Stimulated activated naive B cell treated with anti-CD40 and anti-IgM and Interleukin-4, amounts not matched to agents 10 μg/mL and 1 μg/mL and 100 μg/mL, for 72 hours (primary cell): Measurements from ENCODE around the gene MAP3K19.
"Not testable (repeated sequence)": the region's sequence is repeated elsewhere in the genome, so short reads cannot be mapped to it uniquely, and the experiment has no call there.

Source experiments
- ATAC-seq, 2 donors: fragments of 150-1000 bp; cut with Tn5 transposase; replicated peaks; 2 replicates each; pipeline ENCODE4 v1.10.0; 2021; ENCODE audit warnings: moderate library complexity in 1 of 2
- DNase-seq: peaks from one replicate; pipeline ENCODE4 v3.0.0; 2021
- H3K27ac Mint-ChIP-seq: one replicate; pipeline ENCODE4 v1.8.0; 2022; ENCODE audit warnings: mild to moderate bottlenecking, mixed read lengths
- H3K27me3 Mint-ChIP-seq, 2 donors: one replicate each; pipeline ENCODE4 v1.8.0; 2022; ENCODE audit warnings: mixed read lengths in 2 of 2
- H3K36me3 Mint-ChIP-seq, 2 donors: one replicate each; pipeline ENCODE4 v1.8.0; 2022; ENCODE audit warnings: mixed read lengths in 2 of 2, mild to moderate bottlenecking in 1 of 2
- H3K4me1 Mint-ChIP-seq, 2 donors: one replicate each; pipeline ENCODE4 v1.8.0; 2022; ENCODE audit warnings: mixed read lengths in 2 of 2, mild to moderate bottlenecking in 1 of 2
- H3K4me3 Mint-ChIP-seq, 2 donors: one replicate each; pipeline ENCODE4 v1.8.0; 2022; ENCODE audit warnings: mild to moderate bottlenecking in 2 of 2, mixed read lengths in 2 of 2, moderate library complexity in 1 of 2
- H3K9me3 Mint-ChIP-seq, 2 donors: one replicate each; pipeline ENCODE4 v1.8.0; 2022; ENCODE audit warnings: mixed read lengths in 2 of 2, mild to moderate bottlenecking in 1 of 2

MAP3K19 gene

DNA sequence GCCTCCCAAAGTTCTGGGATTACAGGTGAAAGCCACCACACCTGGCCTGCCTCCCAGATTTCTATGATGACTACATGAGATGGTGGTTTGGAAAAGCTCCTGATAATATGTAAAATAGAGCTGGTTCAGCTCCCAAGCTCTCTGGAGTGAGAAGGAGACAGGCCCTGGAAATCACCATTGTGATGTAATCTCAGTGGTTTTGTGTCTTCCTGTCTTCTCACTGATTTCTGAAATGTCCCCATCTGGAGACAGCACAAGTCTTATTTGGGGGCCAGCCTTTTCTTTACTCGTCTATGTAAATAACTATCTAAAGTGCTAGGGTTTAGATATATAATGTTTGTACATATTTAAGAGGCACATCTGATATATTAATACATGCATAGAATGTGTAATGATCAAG is 64.6 kb downstream of the MAP3K19 start:
- Mint-ChIP-seq H3K4me1 (no peaks in the 10 kb centered on the region), H3K36me3 (no peaks in the 10 kb centered on the region), H3K4me3 (no peak overlapping the region), H3K9me3 (peaks cover 2 to 3% of the 10 kb centered on the region in 2 donors), H3K27ac (no peak overlapping the region), H3K27me3 (peaks cover 0 to 4% of the 10 kb centered on the region in 2 donors)
- DNase-seq (no peak), ATAC-seq (no peak)

DNA sequence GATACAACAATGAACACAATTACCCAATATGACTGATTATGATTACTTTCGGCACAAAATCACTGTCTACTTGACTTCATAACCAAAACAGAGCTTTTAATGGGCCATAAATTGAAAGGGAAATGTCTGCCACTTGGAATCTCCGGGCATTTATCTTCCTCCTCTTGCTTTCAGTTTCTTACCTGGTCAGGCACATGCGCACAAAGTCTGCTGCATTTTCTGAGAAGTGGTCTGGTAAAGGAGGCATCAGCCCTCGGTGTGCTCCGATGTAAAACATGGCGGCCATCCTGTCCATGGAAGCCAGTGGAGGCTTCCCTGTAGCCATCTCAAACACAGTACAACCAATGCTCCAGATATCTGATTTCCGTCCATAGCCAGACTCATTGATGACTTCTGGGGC is 66.6 kb downstream of the MAP3K19 start:
- H3K36me3 Mint-ChIP-seq: no peaks in the 10 kb centered on the region
- ATAC-seq (no peak), DNase-seq (no peak)
- H3K9me3 Mint-ChIP-seq: peaks cover 3 to 4% of the 10 kb centered on the region in 2 donors
- no peaks in the 10 kb centered on the region for H3K27me3 Mint-ChIP-seq
- no peak overlapping the region for H3K4me3 Mint-ChIP-seq
- H3K27ac Mint-ChIP-seq: no peak overlapping the region
- peaks cover 2 to 4% of the 10 kb centered on the region in 2 donors for H3K4me1 Mint-ChIP-seq

DNA sequence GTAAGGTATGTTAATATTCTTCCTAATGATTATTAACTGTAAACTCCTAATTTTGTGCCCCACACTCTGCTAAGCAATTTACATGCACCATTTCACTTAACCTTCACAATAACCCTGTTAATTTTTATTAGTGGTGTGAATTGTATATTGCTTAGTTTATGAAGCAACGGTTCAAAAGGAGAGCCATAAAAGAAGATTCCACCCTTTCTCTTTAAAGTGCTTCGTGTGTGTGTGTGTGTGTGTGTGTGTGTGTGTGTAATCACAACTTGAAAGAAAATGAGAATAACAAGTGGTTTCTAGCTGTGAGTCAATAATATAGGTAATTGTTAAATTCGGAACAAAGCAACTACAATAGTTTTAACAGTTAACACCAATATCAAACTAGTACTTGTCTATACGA is 68.0 kb downstream of the MAP3K19 start:
- Mint-ChIP-seq H3K4me3 (no peak overlapping the region), H3K9me3 (peaks cover 11 to 14% of the 10 kb centered on the region in 2 donors), H3K4me1 (peaks cover 2 to 4% of the 10 kb centered on the region in 2 donors), H3K27ac (no peak overlapping the region), H3K27me3 (no peaks in the 10 kb centered on the region), H3K36me3 (peaks cover 7 to 8% of the 10 kb centered on the region in 2 donors)
- no peak for DNase-seq
- ATAC-seq: no peak

DNA sequence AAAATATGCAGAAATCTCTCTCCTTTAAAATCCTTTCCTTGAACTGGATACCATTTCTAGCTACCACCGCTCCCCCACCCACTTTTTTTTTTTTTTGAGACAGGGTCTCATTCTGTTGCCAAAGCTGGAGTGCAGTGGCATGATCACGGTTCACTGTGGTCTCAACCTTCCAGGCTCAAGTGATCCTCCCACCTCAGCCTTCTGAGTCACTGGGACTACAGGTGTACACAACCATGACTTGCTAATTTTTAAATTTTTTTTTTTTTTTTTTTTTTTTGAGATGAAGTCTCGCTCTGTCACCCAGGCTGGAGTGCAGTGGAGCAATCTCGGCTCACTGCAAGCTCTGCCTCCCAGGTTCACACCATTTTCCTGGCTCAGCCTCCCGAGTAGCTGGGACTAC is 70.1 kb downstream of the MAP3K19 start:
- ATAC-seq, DNase-seq, H3K27ac Mint-ChIP-seq, H3K4me3 Mint-ChIP-seq, H3K4me1 Mint-ChIP-seq, H3K27me3 Mint-ChIP-seq: not testable (repeated sequence)
- Mint-ChIP-seq H3K36me3 (peaks cover 10 to 19% of the 10 kb centered on the region in 2 donors), H3K9me3 (peaks cover 15 to 18% of the 10 kb centered on the region in 2 donors)

DNA sequence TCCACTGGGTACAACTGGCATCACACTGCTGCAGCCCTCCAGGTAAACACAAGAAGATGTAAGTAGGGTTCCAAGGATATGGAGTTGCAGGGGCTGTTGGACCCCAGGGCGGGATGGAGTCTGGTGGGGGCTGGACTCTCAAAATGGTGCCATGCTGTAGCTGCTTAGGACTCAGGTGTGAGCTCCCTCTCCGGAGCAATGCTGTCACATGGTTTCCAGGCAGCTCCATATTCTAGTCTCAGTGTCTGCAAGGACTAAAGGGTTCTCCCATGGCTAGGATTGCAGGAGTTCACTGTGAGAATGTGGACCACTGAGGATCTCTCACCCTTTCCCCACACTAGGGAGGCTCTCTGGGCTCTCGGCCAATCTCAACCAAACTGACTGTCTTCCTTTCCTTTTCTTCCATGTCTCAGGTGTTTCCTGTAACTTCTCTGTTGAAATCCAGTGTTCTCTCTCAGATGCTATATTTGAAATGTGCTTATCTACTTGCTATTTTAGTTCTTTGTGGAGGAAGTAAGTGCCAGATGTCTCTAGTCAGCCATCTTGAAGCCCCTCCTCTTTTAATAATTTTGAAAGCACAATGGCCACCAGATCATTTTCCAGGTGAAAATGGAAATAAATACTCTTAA is 71.1 kb downstream of the MAP3K19 start:
- Mint-ChIP-seq H3K4me3 (no peak overlapping the region), H3K27me3 (no peaks in the 10 kb centered on the region), H3K4me1 (peaks cover 4% of the 10 kb centered on the region in 2 donors), H3K27ac (no peak overlapping the region), H3K9me3 (peaks cover 17 to 24% of the 10 kb centered on the region in 2 donors), H3K36me3 (peaks cover 10 to 23% of the 10 kb centered on the region in 2 donors)
- DNase-seq (no peak), ATAC-seq (no peak)

DNA sequence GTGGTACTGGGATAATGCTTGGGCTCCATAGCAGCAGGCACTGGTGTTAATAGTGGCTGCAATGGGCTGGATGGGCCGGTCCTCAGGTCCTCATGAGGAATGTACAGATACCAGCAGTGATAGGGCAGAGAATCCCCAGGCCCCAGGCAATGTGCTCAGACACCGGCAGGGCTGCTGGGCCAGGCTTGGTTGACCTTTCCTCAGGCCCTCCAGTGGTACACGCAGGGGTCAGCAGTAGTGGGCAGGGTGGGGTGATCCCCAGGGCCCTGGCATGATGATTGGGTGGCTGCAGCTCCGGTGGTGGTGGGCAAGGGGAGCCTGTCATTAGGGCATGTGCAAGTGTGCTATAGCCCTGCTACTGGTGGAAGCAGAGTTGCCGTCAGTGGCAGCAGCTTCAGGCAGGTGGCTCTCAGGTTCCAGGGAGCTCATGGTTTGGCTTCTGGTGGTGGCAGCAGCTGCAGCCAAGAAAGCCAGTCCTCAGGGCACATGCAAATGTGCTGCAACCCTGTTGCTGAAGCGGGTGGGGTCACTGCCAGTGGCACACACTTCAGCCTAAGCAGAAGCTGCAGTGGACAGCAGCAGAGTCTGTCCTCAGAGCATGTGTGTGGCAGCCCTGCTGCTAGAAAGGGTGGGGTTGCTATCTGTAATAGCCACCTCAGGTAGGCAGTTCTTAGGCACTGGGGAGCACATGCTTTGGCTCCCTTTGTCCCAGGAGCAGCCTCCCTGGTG is 71.8 kb downstream of the MAP3K19 start:
- H3K4me1 Mint-ChIP-seq: peaks cover 4% of the 10 kb centered on the region in 2 donors

DNA sequence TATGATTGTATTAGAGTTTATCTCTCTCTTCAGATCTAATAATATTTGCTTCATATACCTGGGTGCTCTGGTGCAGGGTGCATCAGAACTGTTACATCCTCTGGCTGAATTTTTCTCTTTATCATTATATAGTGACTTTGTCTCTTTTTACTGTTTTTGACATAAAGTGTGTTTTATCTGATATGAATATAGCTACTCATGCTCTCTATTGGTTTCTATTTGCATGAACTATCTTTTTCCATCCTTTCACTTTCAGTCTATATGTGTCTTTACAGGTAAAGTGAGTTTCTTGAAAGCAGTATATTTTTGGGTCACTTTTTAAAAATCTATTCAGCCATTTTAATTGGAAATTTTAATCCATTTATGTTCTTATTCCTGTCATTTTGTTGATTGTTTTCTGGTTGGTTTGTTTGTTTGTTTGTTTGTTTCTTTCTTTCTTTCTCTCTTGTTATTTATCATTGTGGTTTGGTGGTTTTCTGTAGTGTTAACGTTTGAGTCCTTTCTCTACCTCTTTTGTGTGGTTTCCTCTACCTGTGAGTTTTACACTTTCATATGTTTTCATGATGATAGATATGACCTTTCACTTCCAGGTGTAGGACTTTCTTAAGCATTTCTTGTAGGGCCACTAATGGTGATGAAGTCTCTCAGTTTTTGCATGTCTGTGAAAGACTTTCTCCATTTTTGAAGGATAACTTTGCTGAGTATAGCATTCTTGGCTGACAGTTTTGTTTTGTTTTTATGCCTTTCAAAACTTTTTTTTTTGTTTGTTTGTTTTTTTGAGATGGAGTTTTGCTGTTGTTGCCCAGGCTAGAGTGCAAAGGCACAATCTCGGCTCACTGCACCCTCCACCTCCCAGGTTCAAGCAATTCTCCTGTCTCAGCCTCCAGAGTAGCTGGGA is 73.8 kb downstream of the MAP3K19 start:
- Mint-ChIP-seq H3K4me3 (no peak overlapping the region), H3K27me3 (no peaks in the 10 kb centered on the region), H3K27ac (no peak overlapping the region), H3K36me3 (peaks cover 12 to 29% of the 10 kb centered on the region in 2 donors), H3K9me3 (peaks cover 25 to 29% of the 10 kb centered on the region in 2 donors), H3K4me1 (peaks cover 4% of the 10 kb centered on the region in 2 donors)
- DNase-seq (no peak), ATAC-seq (peak; percentile 31 to 41)

More for the DNA sequence above, 71.8 kb downstream of the MAP3K19 start:
- Mint-ChIP-seq H3K9me3 (peaks cover 20 to 29% of the 10 kb centered on the region in 2 donors), H3K27ac (no peak overlapping the region), H3K4me3 (no peak overlapping the region), H3K36me3 (peaks cover 12 to 25% of the 10 kb centered on the region in 2 donors), H3K27me3 (no peaks in the 10 kb centered on the region)
- ATAC-seq: no peak
- no peak for DNase-seq

DNA sequence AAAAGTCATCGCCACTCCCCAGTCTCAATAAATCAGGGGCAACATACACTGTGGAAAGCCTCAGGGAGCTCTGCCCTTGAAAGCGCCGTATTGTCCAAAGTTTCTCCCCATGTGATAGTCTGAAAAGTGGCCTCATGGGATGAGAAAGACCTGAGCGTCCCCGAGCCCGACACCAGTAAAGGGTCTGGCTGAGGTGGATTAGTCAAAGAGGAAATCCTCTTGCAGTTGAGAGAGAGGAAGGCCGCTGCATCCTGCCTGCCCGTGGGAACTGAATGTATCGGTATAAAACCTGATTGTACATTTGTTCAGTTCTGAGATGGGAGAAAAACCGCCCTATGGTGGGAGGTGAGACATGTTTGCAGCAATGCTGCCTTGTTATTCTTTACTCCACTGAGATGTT is 80.1 kb downstream of the MAP3K19 start:
- H3K27me3 Mint-ChIP-seq, ATAC-seq, DNase-seq, H3K4me3 Mint-ChIP-seq, H3K27ac Mint-ChIP-seq, H3K4me1 Mint-ChIP-seq: not testable (repeated sequence)
- Mint-ChIP-seq H3K36me3 (peaks cover 2 to 11% of the 10 kb centered on the region in 2 donors), H3K9me3 (peaks cover 10 to 11% of the 10 kb centered on the region in 2 donors)

DNA sequence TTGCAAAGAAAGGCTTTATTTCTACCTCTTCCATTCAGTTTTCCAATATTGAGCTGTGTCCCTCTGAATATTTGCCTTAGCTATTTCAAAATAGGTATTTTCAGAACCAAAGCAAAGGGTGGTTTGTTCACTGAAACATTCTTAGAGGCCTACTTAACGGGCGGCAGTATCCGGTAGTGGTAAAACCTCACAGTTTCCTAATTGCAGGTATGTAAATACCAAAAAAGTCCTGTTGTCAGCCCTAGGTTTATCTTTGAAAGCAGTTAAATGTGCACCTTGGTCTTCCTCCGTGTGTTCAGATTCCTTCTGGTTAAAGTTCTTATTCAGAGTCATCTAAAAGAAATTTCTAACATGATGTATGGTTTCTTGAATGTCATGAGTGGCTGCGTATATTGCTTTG is 89.8 kb downstream of the MAP3K19 start:
- no peak for DNase-seq
- Mint-ChIP-seq H3K4me3 (no peak overlapping the region), H3K4me1 (peaks cover 10 to 15% of the 10 kb centered on the region in 2 donors), H3K9me3 (no peaks in the 10 kb centered on the region), H3K36me3 (peaks cover 18 to 34% of the 10 kb centered on the region in 2 donors), H3K27ac (no peak overlapping the region), H3K27me3 (no peaks in the 10 kb centered on the region)
- no peak for ATAC-seq

DNA sequence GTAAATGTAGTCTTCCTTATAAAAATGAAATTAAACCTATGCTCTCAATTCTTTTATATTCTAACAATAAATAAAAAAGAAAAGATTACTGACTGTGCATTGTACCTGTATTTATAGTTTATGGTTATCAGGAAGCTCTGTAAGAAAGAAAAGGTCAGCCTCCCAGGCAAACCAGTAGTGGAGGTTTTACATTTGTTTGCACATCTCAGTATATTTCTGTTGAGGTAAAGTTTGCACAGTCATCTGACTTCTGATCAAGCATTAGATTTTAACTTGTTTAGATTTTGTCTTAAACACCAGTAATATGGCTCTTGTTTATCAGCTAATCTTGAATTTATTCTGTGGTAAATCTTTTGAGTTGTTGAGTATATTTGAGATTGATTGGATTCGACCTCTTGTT is 91.5 kb downstream of the MAP3K19 start:
- DNase-seq: no peak
- no peaks in the 10 kb centered on the region for H3K27me3 Mint-ChIP-seq
- H3K27ac Mint-ChIP-seq: no peak overlapping the region
- H3K9me3 Mint-ChIP-seq: no peaks in the 10 kb centered on the region
- H3K36me3 Mint-ChIP-seq: peaks cover 23 to 40% of the 10 kb centered on the region in 2 donors
- peaks cover 10 to 15% of the 10 kb centered on the region in 2 donors for H3K4me1 Mint-ChIP-seq
- H3K4me3 Mint-ChIP-seq: no peak overlapping the region
- ATAC-seq: no peak

DNA sequence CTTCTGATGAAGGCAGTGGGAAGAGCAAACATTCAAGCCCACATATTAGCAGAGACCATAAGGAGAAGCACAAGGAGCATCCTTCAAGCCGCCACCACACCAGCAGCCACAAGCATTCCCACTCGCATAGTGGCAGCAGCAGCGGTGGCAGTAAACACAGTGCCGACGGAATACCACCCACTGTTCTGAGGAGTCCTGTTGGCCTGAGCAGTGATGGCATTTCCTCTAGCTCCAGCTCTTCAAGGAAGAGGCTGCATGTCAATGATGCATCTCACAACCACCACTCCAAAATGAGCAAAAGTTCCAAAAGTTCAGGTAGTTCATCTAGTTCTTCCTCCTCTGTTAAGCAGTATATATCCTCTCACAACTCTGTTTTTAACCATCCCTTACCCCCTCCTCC is 93.2 kb downstream of the MAP3K19 start:
- Mint-ChIP-seq H3K4me1 (peaks cover 18 to 24% of the 10 kb centered on the region in 2 donors), H3K27me3 (no peaks in the 10 kb centered on the region), H3K36me3 (peaks cover 25 to 40% of the 10 kb centered on the region in 2 donors), H3K4me3 (no peak overlapping the region), H3K9me3 (no peaks in the 10 kb centered on the region), H3K27ac (peak overlapping the region; percentile 75)
- ATAC-seq (no peak), DNase-seq (no peak)

DNA sequence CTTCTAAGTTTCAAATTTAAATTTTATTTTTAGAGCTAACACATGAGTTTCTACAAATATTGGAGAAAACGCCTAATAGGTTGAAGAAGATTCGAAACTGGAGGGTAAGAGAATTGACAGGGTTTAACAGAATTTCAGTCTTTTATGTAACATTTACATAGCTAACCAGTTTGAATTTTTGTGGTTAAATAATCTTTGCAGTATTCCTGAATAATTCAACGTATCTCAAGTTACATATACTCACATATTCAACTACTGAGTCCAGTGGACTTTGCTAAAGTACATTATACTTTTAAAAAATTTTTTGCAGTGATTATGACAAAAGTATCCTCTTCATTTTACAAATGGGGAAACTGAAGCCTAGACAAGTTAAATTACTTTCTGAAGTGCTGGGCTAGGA is 94.6 kb downstream of the MAP3K19 start:
- Mint-ChIP-seq H3K36me3 (peaks cover 33 to 51% of the 10 kb centered on the region in 2 donors), H3K9me3 (no peaks in the 10 kb centered on the region), H3K27me3 (no peaks in the 10 kb centered on the region), H3K27ac (no peak overlapping the region), H3K4me3 (no peak overlapping the region), H3K4me1 (peaks cover 18 to 24% of the 10 kb centered on the region in 2 donors)
- DNase-seq: no peak
- no peak for ATAC-seq

DNA sequence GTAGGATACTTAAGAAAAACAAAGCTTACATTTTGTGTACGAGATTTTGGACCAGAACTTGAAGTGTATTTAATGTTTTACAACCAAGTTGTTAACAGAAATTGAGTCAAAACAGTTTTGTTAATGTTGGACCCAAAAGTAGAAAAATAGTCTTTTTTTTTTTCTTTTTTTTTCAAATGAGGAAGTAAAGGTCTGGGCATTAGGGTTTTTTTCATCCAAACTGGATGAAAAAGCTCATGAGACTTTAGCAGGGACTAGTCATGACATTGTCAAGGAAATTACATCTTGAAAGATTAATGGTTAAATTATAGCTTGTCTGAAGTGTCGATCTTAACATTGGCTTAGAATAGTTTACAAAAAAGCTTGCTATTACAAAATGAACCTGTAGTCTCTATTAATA is 96.4 kb downstream of the MAP3K19 start:
- Mint-ChIP-seq H3K4me3 (no peak overlapping the region), H3K4me1 (peaks cover 21 to 26% of the 10 kb centered on the region in 2 donors), H3K36me3 (peaks cover 38 to 50% of the 10 kb centered on the region in 2 donors), H3K27ac (no peak overlapping the region), H3K27me3 (no peaks in the 10 kb centered on the region), H3K9me3 (no peaks in the 10 kb centered on the region)
- no peak for DNase-seq
- ATAC-seq: no peak

DNA sequence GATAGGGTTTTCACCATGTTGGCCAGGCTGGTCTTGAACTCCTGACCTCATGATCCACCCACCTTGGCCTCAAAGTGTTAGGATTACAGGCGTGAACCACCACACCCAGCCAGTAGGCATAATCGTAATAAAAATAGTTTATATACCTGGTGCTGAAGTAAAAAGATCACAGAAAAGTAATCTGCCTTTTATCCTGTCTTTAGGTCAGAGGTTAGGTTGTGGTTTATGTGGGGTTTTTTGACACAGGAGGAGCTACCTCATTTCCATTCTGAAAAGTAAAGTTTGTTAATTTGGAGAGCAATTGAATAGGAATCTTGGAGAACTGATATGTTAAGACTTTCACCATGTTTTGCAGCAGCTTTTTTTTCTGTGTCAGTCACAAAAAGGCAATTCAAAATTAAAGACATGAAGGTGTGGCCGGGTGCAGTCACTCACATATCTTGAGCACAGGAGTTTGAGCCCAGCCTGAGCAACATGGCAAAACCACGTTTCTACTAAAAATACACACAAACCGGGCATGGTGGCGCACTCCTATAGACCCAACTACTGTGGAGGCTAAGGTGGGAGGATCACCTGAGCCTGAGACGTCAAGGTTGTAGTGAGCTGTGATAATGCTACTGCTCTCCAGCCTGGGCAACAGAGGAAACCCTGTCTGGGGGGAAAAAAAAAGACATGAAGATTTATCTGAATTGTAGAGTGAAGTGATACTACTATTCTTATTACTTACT is 97.1 kb downstream of the MAP3K19 start:
- peaks cover 24 to 33% of the 10 kb centered on the region in 2 donors for H3K4me1 Mint-ChIP-seq
- H3K27ac Mint-ChIP-seq: peak overlapping the region; percentile 83
- DNase-seq (no peak), ATAC-seq (peak; percentile 42 to 75)
- H3K9me3 Mint-ChIP-seq: no peaks in the 10 kb centered on the region
- H3K27me3 Mint-ChIP-seq: no peaks in the 10 kb centered on the region
- no peak overlapping the region for H3K4me3 Mint-ChIP-seq
- H3K36me3 Mint-ChIP-seq: peaks cover 43 to 58% of the 10 kb centered on the region in 2 donors
